ENCODE results near the gene TXLNB.

DNA sequence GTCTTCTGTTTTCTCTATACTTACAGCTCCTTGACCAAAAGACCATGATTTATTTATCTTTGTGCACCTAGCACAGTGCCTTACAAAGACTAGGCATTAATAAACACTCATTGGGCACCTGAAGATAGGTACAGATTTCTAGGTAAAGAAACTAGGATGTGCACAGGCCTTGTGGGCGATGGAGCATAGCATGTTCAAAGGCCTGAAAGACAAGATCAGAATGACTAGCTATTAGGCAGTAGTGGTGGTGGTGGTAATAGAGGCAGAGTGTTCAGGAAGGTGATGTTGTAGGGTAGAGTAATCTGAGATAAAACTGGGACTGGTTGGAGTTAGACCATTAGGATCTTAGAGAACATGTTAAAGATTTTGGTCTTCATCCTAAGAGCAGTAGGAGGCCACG, 3.9 kb downstream of the TXLNB start:
- TF ChIP-seq, protein P1, sequence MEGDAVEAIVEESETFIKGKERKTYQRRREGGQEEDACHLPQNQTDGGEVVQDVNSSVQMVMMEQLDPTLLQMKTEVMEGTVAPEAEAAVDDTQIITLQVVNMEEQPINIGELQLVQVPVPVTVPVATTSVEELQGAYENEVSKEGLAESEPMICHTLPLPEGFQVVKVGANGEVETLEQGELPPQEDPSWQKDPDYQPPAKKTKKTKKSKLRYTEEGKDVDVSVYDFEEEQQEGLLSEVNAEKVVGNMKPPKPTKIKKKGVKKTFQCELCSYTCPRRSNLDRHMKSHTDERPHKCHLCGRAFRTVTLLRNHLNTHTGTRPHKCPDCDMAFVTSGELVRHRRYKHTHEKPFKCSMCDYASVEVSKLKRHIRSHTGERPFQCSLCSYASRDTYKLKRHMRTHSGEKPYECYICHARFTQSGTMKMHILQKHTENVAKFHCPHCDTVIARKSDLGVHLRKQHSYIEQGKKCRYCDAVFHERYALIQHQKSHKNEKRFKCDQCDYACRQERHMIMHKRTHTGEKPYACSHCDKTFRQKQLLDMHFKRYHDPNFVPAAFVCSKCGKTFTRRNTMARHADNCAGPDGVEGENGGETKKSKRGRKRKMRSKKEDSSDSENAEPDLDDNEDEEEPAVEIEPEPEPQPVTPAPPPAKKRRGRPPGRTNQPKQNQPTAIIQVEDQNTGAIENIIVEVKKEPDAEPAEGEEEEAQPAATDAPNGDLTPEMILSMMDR (IDR thresholded peaks at IDR 0.05; ENCODE audit: insufficient read depth, low read length): no peak
- TF ChIP-seq, protein P2, sequence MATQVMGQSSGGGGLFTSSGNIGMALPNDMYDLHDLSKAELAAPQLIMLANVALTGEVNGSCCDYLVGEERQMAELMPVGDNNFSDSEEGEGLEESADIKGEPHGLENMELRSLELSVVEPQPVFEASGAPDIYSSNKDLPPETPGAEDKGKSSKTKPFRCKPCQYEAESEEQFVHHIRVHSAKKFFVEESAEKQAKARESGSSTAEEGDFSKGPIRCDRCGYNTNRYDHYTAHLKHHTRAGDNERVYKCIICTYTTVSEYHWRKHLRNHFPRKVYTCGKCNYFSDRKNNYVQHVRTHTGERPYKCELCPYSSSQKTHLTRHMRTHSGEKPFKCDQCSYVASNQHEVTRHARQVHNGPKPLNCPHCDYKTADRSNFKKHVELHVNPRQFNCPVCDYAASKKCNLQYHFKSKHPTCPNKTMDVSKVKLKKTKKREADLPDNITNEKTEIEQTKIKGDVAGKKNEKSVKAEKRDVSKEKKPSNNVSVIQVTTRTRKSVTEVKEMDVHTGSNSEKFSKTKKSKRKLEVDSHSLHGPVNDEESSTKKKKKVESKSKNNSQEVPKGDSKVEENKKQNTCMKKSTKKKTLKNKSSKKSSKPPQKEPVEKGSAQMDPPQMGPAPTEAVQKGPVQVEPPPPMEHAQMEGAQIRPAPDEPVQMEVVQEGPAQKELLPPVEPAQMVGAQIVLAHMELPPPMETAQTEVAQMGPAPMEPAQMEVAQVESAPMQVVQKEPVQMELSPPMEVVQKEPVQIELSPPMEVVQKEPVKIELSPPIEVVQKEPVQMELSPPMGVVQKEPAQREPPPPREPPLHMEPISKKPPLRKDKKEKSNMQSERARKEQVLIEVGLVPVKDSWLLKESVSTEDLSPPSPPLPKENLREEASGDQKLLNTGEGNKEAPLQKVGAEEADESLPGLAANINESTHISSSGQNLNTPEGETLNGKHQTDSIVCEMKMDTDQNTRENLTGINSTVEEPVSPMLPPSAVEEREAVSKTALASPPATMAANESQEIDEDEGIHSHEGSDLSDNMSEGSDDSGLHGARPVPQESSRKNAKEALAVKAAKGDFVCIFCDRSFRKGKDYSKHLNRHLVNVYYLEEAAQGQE (IDR thresholded peaks at IDR 0.05; ENCODE audit: insufficient replicate concordance, low read depth): no peak
